DMS53 treated with DMSO at 0.1 percent for 48 hours (cell line): ENCODE results near the gene CCDC12.

Experiments used
- DNase-seq: peaks from one replicate; lab custom pipeline; 2025; ENCODE audit not compliant: unreplicated experiment; lab: John Stamatoyannopoulos, UW

Gene CCDC12

GRCh38 chr3:46878781-46879436, 97.6 kb downstream of the CCDC12 start:
- no peak for DNase-seq

- no peak for DNase-seq
Observed at GRCh38 chr3:46877406-46878125, 99.0 kb downstream of the CCDC12 start, which contains the start of gene PTH1R. Gene PTH1R, plus strand, starts transcription at chr3:46877721. Its CDS starts 5,839 bp downstream, at chr3:46883560.

- no peak for DNase-seq
Observed at GRCh38 chr3:46876313-46877300, 99.9 kb downstream of the CCDC12 start.

- DNase-seq = no peak
Observed at GRCh38 chr3:46875560-46875959, 101.0 kb downstream of the CCDC12 start.

GRCh38 chr3:46874430-46874829, 102.1 kb downstream of the CCDC12 start:
- DNase-seq = no peak

- DNase-seq = no peak
Observed at GRCh38 chr3:46873521-46873920, 103.0 kb downstream of the CCDC12 start.
